HG02678 (cell line): ENCODE measurements around the gene AFF4.

Experiments
- ATAC-seq: cut with Tn5 transposase; IDR thresholded peaks from one replicate; pipeline ENCODE4 v1.9.1; 2021; ENCODE audit warnings: mild to moderate bottlenecking, moderate library complexity; ENCODE audit not compliant: unreplicated experiment

AFF4 gene

GRCh38 chr5:132887283-132887682 lies 76.2 kb downstream of the AFF4 start:
- no peak for ATAC-seq

GRCh38 chr5:132886064-132886823 lies 77.2 kb downstream of the AFF4 start:
- no peak for ATAC-seq

- ATAC-seq, result no peak
Observed at GRCh38 chr5:132884548-132884947, 78.9 kb downstream of the AFF4 start.

- no peak for ATAC-seq
Observed at GRCh38 chr5:132883261-132883834, 80.1 kb downstream of the AFF4 start.

GRCh38 chr5:132877938-132878337 lies 85.5 kb downstream of the AFF4 start:
- no peak for ATAC-seq

GRCh38 chr5:132877466-132877865 lies 86.0 kb downstream of the AFF4 start:
- no peak for ATAC-seq

GRCh38 chr5:132876020-132876759 lies 87.2 kb downstream of the AFF4 start:
- ATAC-seq, result no peak

- no peak for ATAC-seq
Observed at GRCh38 chr5:132873930-132874271, 89.5 kb downstream of the AFF4 start.

GRCh38 chr5:132873119-132873929 lies 90.1 kb downstream of the AFF4 start, which contains the start of gene LEAP2:
LEAP2 (plus strand) TSS chr5:132873668; CDS start chr5:132873695, 27 bp downstream.
- ATAC-seq, result no peak

GRCh38 chr5:132872788-132873118 lies 90.7 kb downstream of the AFF4 start:
- no peak for ATAC-seq

GRCh38 chr5:132871459-132872284 lies 91.8 kb downstream of the AFF4 start:
- ATAC-seq, result no peak

- ATAC-seq, result no peak
Observed at GRCh38 chr5:132870801-132871200, 92.6 kb downstream of the AFF4 start.

- ATAC-seq, result no peak
Observed at GRCh38 chr5:132868754-132869153, 94.7 kb downstream of the AFF4 start.

GRCh38 chr5:132867046-132867451 lies 96.4 kb downstream of the AFF4 start:
- peak; percentile 10 for ATAC-seq

- peak; percentile 98 for ATAC-seq
Observed at GRCh38 chr5:132866342-132867045, 96.9 kb downstream of the AFF4 start, which contains the start of the genes GDF9 and UQCRQ. GDF9 (minus strand) TSS chr5:132866469; CDS start chr5:132864533, 1,936 bp downstream. UQCRQ (plus strand) TSS chr5:132866642; CDS start chr5:132866882, 240 bp downstream.

- peak; percentile 30 for ATAC-seq
Observed at GRCh38 chr5:132865668-132866341, 97.6 kb downstream of the AFF4 start.

GRCh38 chr5:132860742-132861141 lies 102.7 kb downstream of the AFF4 start:
- ATAC-seq, result no peak

GRCh38 chr5:132859889-132860437 lies 103.5 kb downstream of the AFF4 start:
- ATAC-seq, result no peak

GRCh38 chr5:132856011-132856410 lies 107.4 kb downstream of the AFF4 start:
- ATAC-seq, result no peak
